Measurements from ENCODE around the gene FDX1. TPM values are rescaled to one million over a fixed set of nuclear protein-coding genes. Genes with fewer than 3 reads are reported as not detected.

Gene FDX1
- total RNA-seq, 1 donor from 2014 or later = 15.8 TPM

DNA sequence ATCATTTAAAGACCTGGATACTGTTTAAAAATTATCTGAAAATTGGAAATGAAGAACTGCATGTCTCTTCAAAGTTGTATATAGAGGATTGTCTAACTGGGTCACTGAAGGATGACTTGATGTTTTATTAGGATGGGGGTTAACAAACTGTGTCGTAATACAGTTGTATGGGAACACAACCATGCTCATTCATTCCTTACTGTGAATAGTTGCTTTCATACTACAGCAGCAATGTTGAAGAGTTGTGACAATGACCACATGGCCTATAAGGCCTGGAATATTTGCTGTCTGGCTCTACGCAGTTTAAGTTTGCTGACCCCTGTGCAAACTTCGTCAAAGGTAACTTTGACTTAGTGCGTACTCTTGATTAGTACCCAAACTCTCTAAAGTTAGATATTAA is 38.4 kb downstream of the FDX1 start:
- no peak for DNase-seq

DNA sequence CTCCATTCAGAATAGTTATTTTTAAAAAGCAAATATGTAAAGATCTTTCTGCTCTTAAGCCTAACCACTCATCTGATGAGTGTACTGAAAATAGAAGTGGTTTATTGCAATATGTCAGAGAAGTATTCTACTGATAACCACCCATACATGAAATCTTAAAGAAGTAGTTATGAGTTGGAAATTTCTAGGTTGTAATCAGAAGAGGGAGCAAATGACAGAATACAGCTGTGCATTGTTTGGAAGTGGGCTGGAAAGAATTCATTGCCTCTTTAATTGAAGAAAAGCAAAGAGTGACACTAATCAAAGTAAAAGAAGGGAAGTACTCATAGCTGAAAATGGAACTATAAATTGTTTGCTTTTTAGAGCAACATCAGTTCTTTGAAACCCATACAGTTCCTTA is 39.4 kb downstream of the FDX1 start:
- no peak for DNase-seq

DNA sequence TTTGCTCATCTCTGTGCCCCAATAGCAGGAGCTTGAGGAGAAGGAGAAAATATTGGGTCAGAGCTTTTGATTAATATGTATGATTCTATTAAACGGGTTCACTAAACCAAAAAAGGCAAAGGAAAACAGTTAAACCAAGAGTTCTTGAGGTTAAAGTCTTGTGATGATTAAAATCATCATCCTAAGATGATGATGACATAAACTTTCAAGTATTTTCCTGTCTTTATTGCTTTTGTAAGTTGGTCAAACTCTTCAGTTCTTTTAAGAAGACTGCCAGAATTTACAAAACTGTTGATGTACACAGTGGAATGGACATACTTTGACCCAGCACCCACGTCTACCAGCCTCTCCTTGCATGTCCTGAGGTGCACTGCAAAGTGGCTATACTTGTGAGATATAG is 41.0 kb downstream of the FDX1 start:
- DNase-seq = no peak

DNA sequence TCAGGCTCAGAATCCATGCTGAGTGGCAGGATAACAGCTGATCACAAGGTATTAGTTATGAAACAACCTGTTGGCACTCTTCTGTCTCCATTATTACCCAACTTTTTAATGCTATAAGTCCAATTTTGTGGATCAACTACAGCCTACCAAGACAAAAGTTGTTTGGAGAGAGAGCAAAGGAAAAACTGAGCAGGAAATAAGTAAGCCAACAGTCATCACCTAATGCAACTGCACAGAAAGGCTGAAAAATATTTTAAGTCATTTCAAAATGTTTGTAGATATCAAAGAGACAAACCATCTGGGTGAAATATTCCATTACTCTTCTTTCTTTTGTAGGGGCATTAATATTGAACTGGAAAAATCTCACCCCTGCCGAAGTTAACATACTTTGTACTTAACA is 41.6 kb downstream of the FDX1 start:
- no peak for DNase-seq

GRCh38 chr11:110472858-110473257 is 43.1 kb downstream of the FDX1 start:
- no peak for DNase-seq

DNA sequence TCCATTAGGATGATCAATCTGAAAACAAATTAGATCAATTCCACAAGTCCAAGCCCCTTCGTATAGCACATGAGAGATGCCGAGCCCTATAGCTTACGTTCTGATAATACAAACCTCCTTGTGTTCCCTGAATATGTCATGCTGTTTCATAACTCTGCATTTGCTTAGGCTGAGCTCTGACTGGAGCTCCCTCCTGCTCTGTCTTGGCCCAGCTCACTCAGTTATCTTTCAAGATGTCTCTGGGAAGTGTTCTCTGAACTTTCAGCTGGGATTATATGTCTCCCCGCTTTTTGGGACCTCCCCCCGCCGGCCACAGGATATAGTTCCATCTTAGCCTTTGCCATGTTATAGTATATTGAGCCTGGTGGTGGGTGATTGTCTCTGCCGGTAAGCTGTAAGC is 44.0 kb downstream of the FDX1 start:
- DNase-seq = no peak

- DNase-seq = no peak
Measured at GRCh38 chr11:110474578-110474977, 44.8 kb downstream of the FDX1 start.

DNA sequence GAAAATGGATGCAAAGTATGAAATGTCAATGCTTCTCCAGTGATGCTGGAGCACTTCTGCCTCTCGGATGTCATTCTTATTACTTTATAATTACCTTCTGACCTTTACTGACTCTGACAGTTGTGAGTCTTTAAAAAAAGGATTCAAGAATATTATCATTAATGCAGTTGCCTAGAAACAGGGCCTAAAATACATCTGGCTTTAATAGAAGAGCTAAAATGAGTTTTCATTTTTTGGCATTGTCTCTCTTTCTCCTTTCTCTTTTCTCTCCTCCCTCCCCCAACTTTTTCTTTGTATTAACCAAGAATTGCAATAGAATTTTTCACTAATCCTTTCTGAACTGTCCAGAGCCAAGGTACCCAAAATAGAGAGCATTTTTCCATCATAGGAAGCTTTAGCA is 45.9 kb downstream of the FDX1 start:
- no peak for DNase-seq

DNA sequence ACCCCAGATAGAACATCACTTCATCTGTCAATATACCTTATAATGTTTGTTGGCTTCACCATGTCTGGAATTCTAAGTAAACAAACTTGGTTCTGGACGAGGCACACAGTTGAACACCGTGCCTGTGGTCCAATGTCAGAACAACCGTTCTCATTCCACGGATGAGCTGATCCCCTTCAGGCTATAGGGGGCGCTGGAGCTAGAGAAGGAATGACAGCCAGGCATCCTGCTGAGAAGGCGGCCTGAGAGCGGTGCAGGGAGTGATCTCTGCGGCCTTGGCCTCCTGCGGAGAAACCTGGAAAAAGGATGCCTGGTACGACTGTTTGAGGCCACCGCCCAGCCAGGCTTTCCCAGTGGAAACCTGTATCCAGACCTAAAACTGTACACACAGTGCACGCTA is 48.7 kb downstream of the FDX1 start:
- no peak for DNase-seq

DNA sequence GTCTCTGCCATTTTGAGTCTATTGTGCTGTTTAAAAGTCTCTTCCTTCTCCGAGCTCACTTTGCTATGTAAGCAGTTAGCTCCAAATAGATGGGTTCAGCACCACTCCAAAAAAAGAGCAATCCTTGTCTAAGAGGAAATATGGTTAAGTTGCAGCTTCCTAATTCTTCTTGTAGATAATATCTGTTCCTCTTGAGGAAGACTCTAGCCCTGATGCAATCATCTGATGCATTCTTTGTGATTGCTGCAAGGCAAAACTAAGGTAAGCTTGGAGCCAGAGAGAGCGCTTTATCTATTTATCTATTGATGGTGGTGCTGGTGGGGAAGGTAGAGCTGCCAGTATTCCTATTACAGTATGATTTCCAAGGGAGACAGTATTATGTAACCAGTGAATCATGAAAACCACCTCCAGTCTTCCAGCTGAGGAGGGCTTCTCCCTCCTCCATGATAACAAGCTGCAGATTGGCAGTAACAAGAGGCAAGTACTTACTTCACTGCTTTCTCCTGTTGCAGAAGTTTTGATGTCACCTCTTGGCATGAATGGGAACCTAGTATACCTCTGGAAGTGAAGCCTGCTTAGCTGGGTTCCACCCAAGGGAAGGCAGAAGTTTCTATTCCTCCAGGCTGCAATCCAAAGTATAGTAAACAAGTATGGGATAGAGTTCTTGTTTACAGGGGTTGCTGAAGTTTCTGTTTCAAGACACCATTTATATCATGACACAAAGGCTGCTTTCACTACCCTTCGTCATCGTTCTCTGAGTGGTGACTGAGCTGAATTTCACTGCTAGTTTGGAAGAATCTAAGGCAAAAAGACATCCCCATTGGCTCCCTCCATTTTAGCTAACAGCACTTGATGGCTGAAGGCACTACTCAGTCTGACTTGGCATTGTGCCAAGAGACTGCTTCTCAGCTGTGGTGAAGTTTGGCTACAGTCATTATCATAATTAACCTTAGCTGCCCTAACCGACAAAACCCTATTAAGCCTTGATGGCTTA is 49.7 kb downstream of the FDX1 start:
- DNase-seq = no peak

- no peak for DNase-seq
Measured at GRCh38 chr11:110481523-110481922, 51.8 kb downstream of the FDX1 start.

DNA sequence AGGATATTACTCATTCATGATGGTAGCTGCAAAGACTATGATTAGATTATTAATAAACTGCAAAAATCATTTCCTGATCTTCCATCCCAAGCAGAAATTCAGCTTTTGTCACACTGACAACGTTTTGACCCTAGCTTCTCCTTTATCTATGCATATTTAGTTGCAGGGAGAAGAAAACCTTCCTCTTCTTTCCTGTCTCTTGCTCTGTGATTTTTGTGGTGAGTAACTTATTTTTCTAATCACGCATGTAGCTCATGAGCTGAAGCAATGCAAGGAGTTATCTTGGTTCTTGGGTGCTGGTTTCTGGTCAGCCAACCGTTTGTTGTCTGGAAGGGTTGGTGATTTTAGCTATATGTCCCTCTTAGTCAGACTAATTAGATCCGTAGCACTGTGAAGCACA is 56.4 kb downstream of the FDX1 start:
- DNase-seq = no peak

DNA sequence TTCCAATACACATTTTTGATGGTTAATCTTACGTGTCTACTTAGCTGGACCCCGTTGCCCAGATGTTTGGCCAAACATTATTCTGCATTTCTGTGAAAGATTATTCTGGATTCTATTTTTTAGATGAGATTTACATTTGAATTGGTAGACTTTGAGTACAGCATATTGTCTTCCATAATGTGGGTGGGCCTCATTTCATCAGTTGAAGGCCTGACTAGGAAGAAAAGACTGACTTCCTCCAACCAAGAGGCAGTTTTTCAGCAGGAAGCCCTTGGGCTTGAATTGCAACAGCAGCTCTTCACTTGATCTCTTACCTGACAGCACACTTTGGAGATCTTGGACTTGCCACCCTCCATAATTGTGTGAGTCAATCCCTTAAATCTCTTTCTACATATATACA is 58.7 kb downstream of the FDX1 start:
- DNase-seq = no peak

DNA sequence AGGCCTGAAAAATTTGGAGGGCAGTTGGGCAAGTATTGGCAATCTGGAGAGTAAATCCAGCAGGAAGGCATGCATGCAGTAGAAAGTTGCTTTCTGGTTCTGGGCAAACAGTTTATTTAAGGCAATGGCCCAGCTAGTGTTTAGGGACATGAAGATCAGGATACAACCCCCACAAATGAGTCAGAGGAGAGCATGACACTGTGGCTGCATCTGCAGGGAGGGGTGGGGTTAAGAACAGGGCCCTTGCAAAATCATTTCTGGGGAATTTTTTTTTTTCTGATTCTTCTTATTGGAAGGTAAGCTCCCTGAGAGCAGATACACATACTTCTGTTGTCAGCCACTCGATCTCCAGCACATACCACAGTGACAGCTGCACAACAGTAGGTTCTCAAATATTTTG is 61.1 kb downstream of the FDX1 start:
- no peak for DNase-seq

GRCh38 chr11:110491577-110492320 is 62.0 kb downstream of the FDX1 start:
- no peak for DNase-seq

- DNase-seq = no peak
Measured at GRCh38 chr11:110492321-110492685, 62.6 kb downstream of the FDX1 start.

GRCh38 chr11:110493346-110493745 is 63.6 kb downstream of the FDX1 start:
- DNase-seq = no peak

GRCh38 chr11:110497231-110497978 is 67.7 kb downstream of the FDX1 start:
- DNase-seq = no peak

GRCh38 chr11:110501428-110501827 is 71.7 kb downstream of the FDX1 start:
- DNase-seq = no peak

DNA sequence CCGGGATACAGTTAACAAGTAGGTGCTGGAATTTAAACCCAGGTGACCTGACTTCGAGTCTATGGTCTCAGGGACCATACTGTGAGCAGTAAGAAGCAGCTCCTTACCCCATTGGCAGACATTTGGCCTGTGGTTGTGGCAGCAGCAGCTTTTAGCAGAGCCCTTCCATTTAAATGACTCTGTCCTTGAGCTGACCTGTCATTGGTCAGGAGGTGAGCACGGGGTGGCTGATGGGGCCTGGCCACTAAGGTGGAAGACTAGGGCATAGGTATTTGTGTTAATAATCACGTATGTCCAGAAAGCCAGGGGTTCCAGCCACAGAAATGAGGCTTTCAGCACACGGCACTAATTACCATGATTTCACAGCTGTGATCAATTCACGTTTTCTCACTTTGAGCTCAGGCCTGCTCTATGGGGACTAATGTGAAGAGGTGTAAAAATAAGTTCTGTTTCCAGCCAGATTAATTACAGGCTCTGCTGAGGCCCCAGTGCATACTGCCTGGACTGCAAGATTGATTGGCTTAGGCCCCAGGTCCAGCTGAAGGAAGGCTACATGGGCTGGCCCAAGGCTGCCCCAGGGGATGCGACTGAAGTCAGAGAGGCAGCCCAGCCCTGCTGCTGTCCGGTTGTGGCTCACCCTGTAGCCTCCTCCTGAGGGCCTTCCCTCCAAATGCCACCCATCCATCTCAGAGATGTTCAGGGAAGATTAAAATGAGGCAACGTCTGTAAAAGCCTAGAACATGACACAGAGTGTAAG is 76.0 kb downstream of the FDX1 start:
- DNase-seq = no peak

GRCh38 chr11:110507328-110507727 is 77.6 kb downstream of the FDX1 start:
- DNase-seq = no peak

GRCh38 chr11:110508786-110509185 is 79.0 kb downstream of the FDX1 start:
- DNase-seq = no peak

All from occipital lobe (tissue), 2 donors.